Prostate gland (tissue), 2 donors: ENCODE results near the gene ADIPOR2. TPM values are rescaled to one million over a fixed set of nuclear protein-coding genes. Genes with fewer than 3 reads are reported as not detected.

Source experiments
- DNase-seq: peaks from one replicate; pipeline ENCODE4 v3.0.0-alpha.2; 2019; ENCODE audit warnings: low spot score
- H3K27ac ChIP-seq, 2 donors: fragments of 200-600 bp; sonication (generic); 2 replicates each; pipeline ENCODE4 v1.5.1; 2017 to 2019
- H3K27me3 ChIP-seq: fragments of 200-600 bp; sonication (generic); replicated peaks from 2 replicates; pipeline ENCODE4 v1.5.1; 2019; ENCODE audit not compliant: insufficient read depth
- H3K36me3 ChIP-seq, 2 donors: fragments of 200-600 bp; sonication (generic); 1 replicate in 1 of 2; 2 replicates in 1 of 2; pipeline versions ENCODE4 v1.5.1 to v1.8.1; 2017 to 2019
- H3K4me1 ChIP-seq: fragments of 200-600 bp; sonication (generic); replicated peaks from 2 replicates; pipeline ENCODE4 v1.5.1; 2019
- H3K4me3 ChIP-seq, 2 donors: fragments of 200-600 bp; sonication (generic); 2 replicates each; pipeline ENCODE4 v1.5.1; 2017 to 2019
- H3K9me3 ChIP-seq: fragments of 200-600 bp; sonication (generic); 2 replicates; pipeline ENCODE4 v1.5.1; 2017
- CTCF ChIP-seq, 4 experiments: fragments of 200-600 bp in 2 of 4; fragments of 450-650 bp in 2 of 4; sonication (generic) in 2 of 4; IDR thresholded peaks; 1 replicate in 3 of 4; 2 replicates in 1 of 4; pipeline ENCODE4 v1.5.1; 2016 to 2019; ENCODE audit warnings: antibody characterized with exemption in 4 of 4, mild to moderate bottlenecking in 2 of 4, moderate library complexity in 2 of 4
- POLR2A ChIP-seq: fragments of 450-650 bp; IDR thresholded peaks from one replicate; pipeline ENCODE4 v1.6.1; 2016; ENCODE audit warnings: antibody characterized with exemption, mild to moderate bottlenecking
- POLR2AphosphoS5 ChIP-seq: sonication (generic); formaldehyde crosslinking; IDR thresholded peaks from one replicate; pipeline ENCODE4 v1.6.1; 2017; ENCODE audit warnings: antibody characterized with exemption
- WGBS: methylation state at CpG from one replicate; pipeline ENCODE4 v1.1.5; 2018; 5-methylcytosine and 5-hydroxymethylcytosine counted together
- intact Hi-C: fragments of 100-400 bp; cut with DNase I; formaldehyde crosslinking; loops from one replicate; pipeline ENCODE4 v1.14.2; 2022
- total RNA-seq, 2 donors: library from RNA; depleted of rRNA; stranded (reverse); fragments of >200 nt; gene quantifications; one replicate each; pipeline ENCODE4 v1.1.0, GENCODE V29; 2016

Gene ADIPOR2
- total RNA-seq, 2 donors from 2014 or later: 23.7 to 46.2 TPM

GRCh38 chr12:1763153-1763552 lies 72.3 kb downstream of the ADIPOR2 start:
- Histone ChIP-seq H3K27me3 (no peaks in the 10 kb centered on the region), H3K27ac (no peak overlapping the region), H3K4me1 (no peaks in the 10 kb centered on the region), H3K36me3 (no peaks in the 10 kb centered on the region), H3K4me3 (no peak overlapping the region), H3K9me3 (no peaks in the 10 kb centered on the region)
- WGBS: 77% methylated on average over 2 of the region's 2 CpGs
- TF ChIP-seq POLR2AphosphoS5: no peak
- TF ChIP-seq CTCF (IDR thresholded peaks at IDR 0.05): no peak
- TF ChIP-seq POLR2A: no peak
- intact Hi-C loops: no loop called here
- no peak for DNase-seq

- intact Hi-C loops: no loop called here
- H3K9me3 ChIP-seq: no peaks in the 10 kb centered on the region
- no peak overlapping the region for H3K4me3 ChIP-seq
- 58% methylated on average over 1 of the region's 1 CpG for WGBS
- H3K36me3 ChIP-seq: no peaks in the 10 kb centered on the region
- no peak overlapping the region for H3K27ac ChIP-seq
- DNase-seq: no peak
- no peaks in the 10 kb centered on the region for H3K4me1 ChIP-seq
- no peaks in the 10 kb centered on the region for H3K27me3 ChIP-seq
- TF ChIP-seq POLR2AphosphoS5: no peak
- no peak for TF ChIP-seq CTCF (IDR thresholded peaks at IDR 0.05)
- no peak for TF ChIP-seq POLR2A
Measured at GRCh38 chr12:1766110-1766509, 75.2 kb downstream of the ADIPOR2 start.

GRCh38 chr12:1767407-1768090 lies 76.7 kb downstream of the ADIPOR2 start:
- H3K4me1 ChIP-seq: no peaks in the 10 kb centered on the region
- 44% methylated on average over 1 of the region's 1 CpG for WGBS
- H3K4me3 ChIP-seq: no peak overlapping the region
- TF ChIP-seq CTCF (IDR thresholded peaks at IDR 0.05) (no peak), POLR2A (no peak), POLR2AphosphoS5 (no peak)
- H3K36me3 ChIP-seq: no peaks in the 10 kb centered on the region
- no peak for DNase-seq
- H3K9me3 ChIP-seq: no peaks in the 10 kb centered on the region
- H3K27me3 ChIP-seq: no peaks in the 10 kb centered on the region
- no peak overlapping the region for H3K27ac ChIP-seq
- intact Hi-C loops: no loop called here

GRCh38 chr12:1768615-1769014 lies 77.7 kb downstream of the ADIPOR2 start:
- no peaks in the 10 kb centered on the region for H3K36me3 ChIP-seq
- 100% methylated on average over 1 of the region's 1 CpG for WGBS
- H3K4me3 ChIP-seq: no peak overlapping the region
- TF ChIP-seq CTCF (IDR thresholded peaks at IDR 0.05) (no peak), POLR2AphosphoS5 (no peak), POLR2A (no peak)
- H3K27me3 ChIP-seq: no peaks in the 10 kb centered on the region
- intact Hi-C loops: no loop called here
- no peaks in the 10 kb centered on the region for H3K9me3 ChIP-seq
- DNase-seq: no peak
- no peaks in the 10 kb centered on the region for H3K4me1 ChIP-seq
- H3K27ac ChIP-seq: no peak overlapping the region

GRCh38 chr12:1769809-1770494 lies 79.1 kb downstream of the ADIPOR2 start:
- Histone ChIP-seq H3K9me3 (no peaks in the 10 kb centered on the region), H3K36me3 (no peaks in the 10 kb centered on the region), H3K27ac (no peak overlapping the region), H3K4me3 (no peak overlapping the region), H3K4me1 (no peaks in the 10 kb centered on the region), H3K27me3 (no peaks in the 10 kb centered on the region)
- WGBS: 85% methylated on average over 8 of the region's 8 CpGs
- TF ChIP-seq POLR2AphosphoS5 (no peak), POLR2A (no peak), CTCF (IDR thresholded peaks at IDR 0.05) (no peak)
- intact Hi-C loops: no loop called here
- no peak for DNase-seq
